GM12878 (cell line): ENCODE data around the gene FCRL2. TPM values are rescaled to one million over a fixed set of nuclear protein-coding genes. Genes with fewer than 3 reads are reported as not detected.
A peak's percentile ranks its signal among the peaks of the same experiment; 100 is the strongest.

Source experiments
- ASH2L ChIP-seq: fragments of 300-600, 200-600 bp; sonication (generic); IDR thresholded peaks from 2 replicates; pipeline ENCODE4 v1.6.1; 2017; ENCODE audit warnings: low read depth, mild to moderate bottlenecking, borderline replicate concordance
- CBFB ChIP-seq: IDR thresholded peaks from 2 replicates; pipeline ENCODE4 v1.6.1; 2016; ENCODE audit warnings: antibody characterized with exemption, low read depth
- CEBPB ChIP-seq, 2 experiments: fragments of 150-350 bp in 1 of 2; IDR thresholded peaks; 2 replicates each; pipeline ENCODE4 v1.6.1; 2012 to 2014; ENCODE audit warnings: low read depth in 2 of 2, low read length in 2 of 2, borderline replicate concordance in 1 of 2, inconsistent platforms in 1 of 2
- CEBPZ ChIP-seq: fragments of 150-350 bp; IDR thresholded peaks from 2 replicates; pipeline ENCODE4 v1.6.1; 2016; ENCODE audit warnings: low read depth, low read length
- E2F4 ChIP-seq: IDR thresholded peaks from 2 replicates; pipeline ENCODE4 v1.6.1; 2012; ENCODE audit warnings: low read depth, low read length, improper control_type of control experiment
- EED ChIP-seq: sonication (generic); IDR thresholded peaks from 2 replicates; pipeline ENCODE4 v1.6.1; 2016; ENCODE audit warnings: antibody characterized with exemption, low read depth
- EP300 ChIP-seq, 2 experiments: fragments of 150-350 bp in 1 of 2; IDR thresholded peaks; 2 replicates each; pipeline ENCODE4 v1.6.1; 2011 to 2012; ENCODE audit warnings: low read depth in 2 of 2, low read length in 2 of 2, borderline replicate concordance in 1 of 2, improper control_type of control experiment in 1 of 2, inconsistent platforms in 1 of 2; ENCODE audit not compliant: control insufficient read depth in 1 of 2
- FOXM1 ChIP-seq: IDR thresholded peaks from 2 replicates; pipeline ENCODE4 v1.6.1; 2012; ENCODE audit warnings: low read depth, mild to moderate bottlenecking, inconsistent platforms, low read length, moderate library complexity
- IRF5 ChIP-seq: fragments of 450-650 bp; IDR thresholded peaks from 2 replicates; pipeline ENCODE4 v1.6.1; 2017; ENCODE audit warnings: borderline replicate concordance
- PAX5 ChIP-seq: IDR thresholded peaks from 2 replicates; pipeline ENCODE4 v1.6.1; 2011; ENCODE audit warnings: low read depth, low read length, borderline replicate concordance
- PKNOX1 ChIP-seq: fragments of 450-650 bp; IDR thresholded peaks from 2 replicates; pipeline ENCODE4 v1.6.1; 2016; ENCODE audit warnings: mild to moderate bottlenecking
- RUNX3 ChIP-seq: IDR thresholded peaks from 2 replicates; pipeline ENCODE4 v1.6.1; 2012; ENCODE audit warnings: low read length, inconsistent platforms
- SKIL ChIP-seq: fragments of 450-650 bp; IDR thresholded peaks from 2 replicates; pipeline ENCODE4 v1.6.1; 2017; ENCODE audit warnings: mild to moderate bottlenecking, low read depth, inconsistent platforms; ENCODE audit not compliant: poor library complexity, severe bottlenecking
- SREBF2 ChIP-seq: IDR thresholded peaks from 2 replicates; pipeline ENCODE4 v1.6.1; 2012; ENCODE audit warnings: mild to moderate bottlenecking, low read length
- STAT1 ChIP-seq: fragments of 450-650 bp; conservative IDR thresholded peaks from 2 replicates; pipeline ENCODE4 v1.6.1; 2014; ENCODE audit warnings: antibody characterized with exemption, mild to moderate bottlenecking
- TAF1 ChIP-seq: IDR thresholded peaks from 2 replicates; pipeline ENCODE4 v1.6.1; 2011; ENCODE audit warnings: mild to moderate bottlenecking, low read depth, low read length, borderline replicate concordance
- YY1 ChIP-seq: IDR thresholded peaks from 2 replicates; pipeline ENCODE4 v1.6.1; 2011; ENCODE audit warnings: low read depth, mild to moderate bottlenecking, low read length
- ZBED1 ChIP-seq: IDR thresholded peaks from 2 replicates; pipeline ENCODE4 v1.6.1; 2016; ENCODE audit warnings: borderline replicate concordance
- ZNF207 ChIP-seq: fragments of 450-650 bp; IDR thresholded peaks from 2 replicates; pipeline ENCODE4 v1.6.1; 2014; ENCODE audit warnings: antibody characterized with exemption, mild to moderate bottlenecking, borderline replicate concordance
- ZNF217 ChIP-seq: fragments of 450-650 bp; IDR thresholded peaks from 2 replicates; pipeline ENCODE4 v1.6.1; 2017; ENCODE audit warnings: antibody characterized with exemption, mild to moderate bottlenecking
- ZZZ3 ChIP-seq: IDR thresholded peaks from 2 replicates; pipeline ENCODE4 v1.6.1; 2011; ENCODE audit warnings: low read depth; ENCODE audit not compliant: control insufficient read depth, insufficient read length
- polyA plus RNA-seq, 11 experiments: library from polyadenylated mRNA; depleted of rRNA in 4 of 11; unstranded in 6 of 11; stranded (reverse) in 5 of 11; fragments of >200 nt; fragmentation: Nextera tagmentation in 4 of 11; fragmentation: Illumina TruSeq in 1 of 11; extraction: Ambion mirVana in 4 of 11; extraction: Trizol in 1 of 11; gene quantifications; 1 replicate in 1 of 11; 2 replicates in 10 of 11; pipeline versions ENCODE4 v1.2.1 to v1.2.3, GENCODE V29; 2011 to 2016; ENCODE audit warnings: inconsistent platforms in 2 of 11, missing spikeins in 2 of 11, low read depth in 1 of 11
- total RNA-seq, 4 experiments: library from RNA; depleted of rRNA in 3 of 4; stranded (reverse); fragments of >200 nt in 3 of 4; fragmentation: Illumina TruSeq in 1 of 4; extraction: Trizol in 1 of 4; gene quantifications; 2 replicates each; pipeline versions ENCODE4 v1.2.1 to v1.2.3, GENCODE V29; 2013 to 2021

The FCRL2 gene
- total and polyA plus RNA-seq, 10 of the 15 experiments (the other 5 are each of a cell fraction or from before 2014, with no cell fraction given) = 0.07 to 7.3 (median 0.61) TPM

GRCh38 chr1:157806431-157807149, 29.7 kb upstream of the FCRL2 start (continued):
- TF ChIP-seq PKNOX1 (peak; percentile 60; the same call in 1 of the 2 replicates), CEBPZ (no peak), ZZZ3 (no peak), SKIL (no peak), PAX5 (peak; percentile 5; the same call in 1 of the 2 replicates), TAF1 (no peak), YY1 (no peak), CBFB (peak; percentile 21; the same call in 1 of the 2 replicates), ZNF217 (no peak), SREBF2 (no peak), CEBPB (IDR thresholded peaks at IDR 0.05; ENCODE audit: borderline replicate concordance in 1 of 2, low read depth in 2 of 2, low read length in 2 of 2) (no peak), ZNF207 (no peak), FOXM1 (0 out of 2 replicates have a peak, but pooled peaks have one; percentile 32), IRF5 (no peak), EP300 (IDR thresholded peaks at IDR 0.05; ENCODE audit: borderline replicate concordance in 1 of 2, control insufficient read depth in 1 of 2, low read depth in 2 of 2, low read length in 2 of 2) (0 out of 4 replicates have a peak, but pooled peaks of 1 of the 2 experiments have one; percentile 19), E2F4 (no peak), ZBED1 (peak; percentile 25; the same call in 1 of the 2 replicates), ASH2L (no peak), RUNX3 (peak; percentile 55), EED (peak; percentile 54), STAT1 (no peak)
